Fibroblast of pulmonary artery (primary cell): ENCODE measurements around the gene CA12.

Experiments used
- DNase-seq: peaks from one replicate; pipeline ENCODE4 v3.0.0-alpha.2; 2010; ENCODE audit warnings: low read depth
- H3K4me3 ChIP-seq: replicated peaks from 2 replicates; pipeline ENCODE4 v1.5.1; 2011; ENCODE audit warnings: low read depth, mild to moderate bottlenecking, control low read depth, low read length, moderate library complexity
- CTCF ChIP-seq: IDR thresholded peaks from 2 replicates; pipeline ENCODE4 v1.5.1; 2011; ENCODE audit warnings: mild to moderate bottlenecking, control low read depth, low read length, inconsistent platforms; ENCODE audit errors: missing control alignments

Gene CA12

GRCh38 chr15:63339006-63339766 is 42.5 kb downstream of the CA12 start:
- no peak overlapping the region for H3K4me3 ChIP-seq
- TF ChIP-seq CTCF: no peak
- no peak for DNase-seq

- TF ChIP-seq CTCF: no peak
- H3K4me3 ChIP-seq: no peak overlapping the region
- peak; percentile 22 for DNase-seq
These were observed 43.5 kb downstream of the CA12 start for GRCh38 chr15:63338170-63338569.

GRCh38 chr15:63337046-63337445 is 44.6 kb downstream of the CA12 start:
- no peak for DNase-seq
- TF ChIP-seq CTCF: no peak
- H3K4me3 ChIP-seq: no peak overlapping the region

- no peak overlapping the region for H3K4me3 ChIP-seq
- no peak for TF ChIP-seq CTCF
- DNase-seq: no peak
These were observed 46.0 kb downstream of the CA12 start for GRCh38 chr15:63335543-63336240.

- no peak overlapping the region for H3K4me3 ChIP-seq
- no peak for DNase-seq
- TF ChIP-seq CTCF: no peak
These were observed 46.8 kb downstream of the CA12 start for GRCh38 chr15:63334821-63335220.

GRCh38 chr15:63332367-63333124 is 49.1 kb downstream of the CA12 start:
- DNase-seq: peak; percentile 92

More at GRCh38 chr15:63332367-63333124, 49.1 kb downstream of the CA12 start:
- H3K4me3 ChIP-seq: no peak overlapping the region
- no peak for TF ChIP-seq CTCF
